Tibial nerve (tissue), 3 donors: ENCODE measurements around the gene PC.

Source experiments
- CTCF ChIP-seq, 5 experiments: fragments of 200-600 bp in 3 of 5; fragments of 450-650 bp in 2 of 5; sonication (generic) in 3 of 5; IDR thresholded peaks; one replicate each; pipeline ENCODE4 v1.5.1; 2016 to 2019; ENCODE audit warnings: antibody characterized with exemption in 5 of 5, mild to moderate bottlenecking in 3 of 5, moderate library complexity in 2 of 5
- POLR2A ChIP-seq, 2 donors: fragments of 450-650 bp; IDR thresholded peaks; one replicate each; pipeline ENCODE4 v1.6.1; 2017; ENCODE audit warnings: antibody characterized with exemption in 2 of 2, mild to moderate bottlenecking in 2 of 2, moderate library complexity in 2 of 2

GRCh38 chr11:66861038-66861773, 97.0 kb downstream of the PC start:
- no peak for TF ChIP-seq POLR2A (IDR thresholded peaks at IDR 0.05)
- TF ChIP-seq CTCF (IDR thresholded peaks at IDR 0.05): no peak
